H9 (cell line): ENCODE results near the gene ARAP1. TPM values are rescaled to one million over a fixed set of nuclear protein-coding genes. Genes with fewer than 3 reads are reported as not detected.

Experiments
- DNase-seq: peaks from one replicate; pipeline ENCODE4 v3.0.0-alpha.2; 2017
- H2AFZ ChIP-seq: one replicate; pipeline ENCODE4 v1.6.1; 2013; ENCODE audit warnings: mild to moderate bottlenecking, low read length, control low read depth, moderate library complexity
- H2AK5ac ChIP-seq: 2 replicates; pipeline ENCODE4 v1.6.1; 2013; ENCODE audit warnings: low read length, control low read depth, mixed read lengths; ENCODE audit not compliant: insufficient read length
- H2BK120ac ChIP-seq: one replicate; pipeline ENCODE4 v1.6.1; 2013; ENCODE audit warnings: low read depth, mild to moderate bottlenecking, low read length, control low read depth, inconsistent platforms; ENCODE audit not compliant: poor library complexity, severe bottlenecking
- H2BK12ac ChIP-seq: 2 replicates; pipeline ENCODE4 v1.6.1; 2013; ENCODE audit warnings: low read length, control low read depth, mixed read lengths, low read depth; ENCODE audit not compliant: insufficient read length
- H2BK15ac ChIP-seq: 2 replicates; pipeline ENCODE4 v1.6.1; 2013; ENCODE audit warnings: low read depth, low read length, control low read depth
- H2BK20ac ChIP-seq: one replicate; pipeline ENCODE4 v1.6.1; 2013; ENCODE audit warnings: low read depth, mild to moderate bottlenecking, low read length, control low read depth, inconsistent platforms; ENCODE audit not compliant: poor library complexity, severe bottlenecking
- H2BK5ac ChIP-seq: 2 replicates; pipeline ENCODE4 v1.6.1; 2013; ENCODE audit warnings: low read length, control low read depth, mixed read lengths; ENCODE audit not compliant: insufficient read length
- H3K14ac ChIP-seq: 2 replicates; pipeline ENCODE4 v1.6.1; 2013; ENCODE audit warnings: low read length, control low read depth; ENCODE audit not compliant: insufficient read depth
- H3K18ac ChIP-seq: 2 replicates; pipeline ENCODE4 v1.6.1; 2013; ENCODE audit warnings: low read depth, mild to moderate bottlenecking, mixed read lengths, low read length, control low read depth; ENCODE audit not compliant: insufficient read length
- H3K23ac ChIP-seq: 2 replicates; pipeline ENCODE4 v1.6.1; 2013; ENCODE audit warnings: low read length, control low read depth, mixed read lengths, low read depth; ENCODE audit not compliant: insufficient read length
- H3K23me2 ChIP-seq: 2 replicates; pipeline ENCODE4 v1.6.1; 2013; ENCODE audit warnings: low read depth, mild to moderate bottlenecking, mixed read lengths, low read length, control low read depth; ENCODE audit not compliant: insufficient read length, poor library complexity, severe bottlenecking
- H3K27ac ChIP-seq: 2 replicates; pipeline ENCODE4 v1.5.1; 2013; ENCODE audit warnings: low read length, control low read depth, mixed read lengths, low read depth; ENCODE audit not compliant: insufficient read length
- H3K27me3 ChIP-seq: 2 replicates; pipeline ENCODE4 v1.6.1; 2013; ENCODE audit warnings: low read length, control low read depth, inconsistent platforms; ENCODE audit not compliant: insufficient read depth
- H3K4ac ChIP-seq: 2 replicates; pipeline ENCODE4 v1.6.1; 2013; ENCODE audit warnings: low read depth, mild to moderate bottlenecking, control low read depth, inconsistent platforms, low read length, moderate library complexity
- H3K4me1 ChIP-seq: 2 replicates; pipeline ENCODE4 v1.6.1; 2013; ENCODE audit warnings: low read length, control low read depth, inconsistent platforms; ENCODE audit not compliant: insufficient read depth
- H3K4me2 ChIP-seq: 2 replicates; pipeline ENCODE4 v1.6.1; 2013; ENCODE audit warnings: low read length, control low read depth, mixed read lengths; ENCODE audit not compliant: insufficient read length, insufficient read depth
- H3K56ac ChIP-seq: 2 replicates; pipeline ENCODE4 v1.6.1; 2013; ENCODE audit warnings: low read depth, mild to moderate bottlenecking, mixed read lengths, low read length, control low read depth; ENCODE audit not compliant: insufficient read length
- H3K79me1 ChIP-seq: 2 replicates; pipeline ENCODE4 v1.6.1; 2013; ENCODE audit warnings: low read depth, mild to moderate bottlenecking, moderate library complexity, low read length, control low read depth, inconsistent platforms; ENCODE audit not compliant: insufficient read depth, poor library complexity, severe bottlenecking
- H3K79me2 ChIP-seq: 2 replicates; pipeline ENCODE4 v1.6.1; 2013; ENCODE audit warnings: low read length, control low read depth, inconsistent platforms; ENCODE audit not compliant: insufficient read depth
- H3K9ac ChIP-seq: 2 replicates; pipeline ENCODE4 v1.6.1; 2013; ENCODE audit warnings: low read length, control low read depth, mixed read lengths; ENCODE audit not compliant: insufficient read length; ENCODE audit errors: extremely low read depth
- H3K9me3 ChIP-seq: one replicate; pipeline ENCODE4 v1.6.1; 2013; ENCODE audit warnings: low read depth, low read length, inconsistent platforms; ENCODE audit not compliant: control insufficient read depth
- H3T11ph ChIP-seq: one replicate; pipeline ENCODE4 v1.6.1; 2013; ENCODE audit warnings: mild to moderate bottlenecking, low read length, control low read depth, inconsistent platforms
- H4K20me1 ChIP-seq: one replicate; pipeline ENCODE4 v1.6.1; 2013; ENCODE audit not compliant: control insufficient read depth, insufficient read length, insufficient read depth
- H4K5ac ChIP-seq: 2 replicates; pipeline ENCODE4 v1.6.1; 2013; ENCODE audit warnings: low read depth, mild to moderate bottlenecking, mixed read lengths, low read length, control low read depth; ENCODE audit not compliant: insufficient read length
- H4K8ac ChIP-seq: replicated peaks from 2 replicates; pipeline ENCODE4 v1.6.1; 2013; ENCODE audit warnings: low read length, control low read depth, mixed read lengths, low read depth; ENCODE audit not compliant: insufficient read length
- H4K91ac ChIP-seq: 2 replicates; pipeline ENCODE4 v1.6.1; 2013; ENCODE audit warnings: low read depth, mild to moderate bottlenecking, moderate library complexity, mixed read lengths, low read length, control low read depth; ENCODE audit not compliant: insufficient read length
- H3K27ac Mint-ChIP-seq, 3 experiments: 2 replicates in 2 of 3; 3 replicates in 1 of 3; pipeline ENCODE4 v1.8.0; 2020 to 2021; ENCODE audit warnings: mixed read lengths in 3 of 3, mild to moderate bottlenecking in 1 of 3, moderate library complexity in 1 of 3
- H3K27me3 Mint-ChIP-seq: 2 replicates; pipeline ENCODE4 v1.8.0; 2021; ENCODE audit warnings: low read depth, mild to moderate bottlenecking, moderate library complexity, mixed read lengths
- H3K36me3 Mint-ChIP-seq, 3 experiments: 2 replicates in 2 of 3; 3 replicates in 1 of 3; pipeline ENCODE4 v1.8.0; 2020 to 2021; ENCODE audit warnings: low read depth in 3 of 3, mixed read lengths in 3 of 3; ENCODE audit not compliant: insufficient read depth in 1 of 3
- H3K4me1 Mint-ChIP-seq, 2 experiments: 2 replicates each; pipeline ENCODE4 v1.8.0; 2020; ENCODE audit warnings: mixed read lengths in 2 of 2
- H3K4me3 Mint-ChIP-seq, 2 experiments: 2 replicates in 1 of 2; 3 replicates in 1 of 2; pipeline ENCODE4 v1.8.0; 2020 to 2021; ENCODE audit warnings: mild to moderate bottlenecking in 2 of 2, mixed read lengths in 2 of 2, moderate library complexity in 1 of 2
- H3K9me3 Mint-ChIP-seq, 2 experiments: 2 replicates in 1 of 2; 3 replicates in 1 of 2; pipeline ENCODE4 v1.8.0; 2020; ENCODE audit warnings: mild to moderate bottlenecking in 2 of 2, mixed read lengths in 2 of 2, moderate library complexity in 1 of 2
- CTCF ChIP-seq: fragments of 200-600 bp; sonication (generic); conservative IDR thresholded peaks from 3 replicates; pipeline ENCODE4 v1.8.0; 2021; ENCODE audit warnings: antibody characterized with exemption, mild to moderate bottlenecking
- WGBS: extraction: QIAGEN DNeasy Blood & Tissue Kit; methylation state at CpG from one replicate; pipeline ENCODE4 v1.1.7; 2013; ENCODE audit warnings: missing lambda C conversion rate, low lambda C conversion rate, mixed read lengths; ENCODE audit not compliant: insufficient read length; ENCODE audit errors: extremely low coverage; 5-methylcytosine and 5-hydroxymethylcytosine counted together
- total RNA-seq: library from RNA; stranded (reverse); gene quantifications from 2 replicates; pipeline ENCODE4 v1.2.1, GENCODE V29; 2021

ARAP1 gene
- total RNA-seq, 1 experiment from 2014 or later, result 59.4 TPM

GRCh38 chr11:72662036-72662435, 90.2 kb downstream of the ARAP1 start:
- Histone ChIP-seq H4K5ac (no peak overlapping the region), H3K4me1 (no peaks in the 10 kb centered on the region), H4K20me1 (no peaks in the 10 kb centered on the region), H2BK15ac (no peak overlapping the region), H2BK120ac (no peak overlapping the region), H3K18ac (no peak overlapping the region), H3K14ac (no peak overlapping the region), H3K4ac (no peak overlapping the region), H3K79me1 (no peaks in the 10 kb centered on the region), H3K4me2 (no peak overlapping the region), H3T11ph (no peak overlapping the region), H3K23ac (no peak overlapping the region), H3K56ac (no peak overlapping the region), H4K8ac (no peak overlapping the region), H4K91ac (no peak overlapping the region), H2AFZ (no peak overlapping the region), H3K9me3 (no peaks in the 10 kb centered on the region), H2BK20ac (no peak overlapping the region), H3K9ac (no peak overlapping the region), H2BK5ac (no peak overlapping the region), H2BK12ac (no peak overlapping the region), H3K27me3 (no peaks in the 10 kb centered on the region), H2AK5ac (no peak overlapping the region), H3K27ac (no peak overlapping the region), H3K79me2 (no peaks in the 10 kb centered on the region), H3K23me2 (no peaks in the 10 kb centered on the region)
- no peak for DNase-seq
- Mint-ChIP-seq H3K9me3 (peaks cover 0 to 1% of the 10 kb centered on the region in 2 experiments; a peak in 3 of 5 replicates), H3K27me3 (peaks cover 21% of the 10 kb centered on the region), H3K36me3 (peaks cover 0 to under 1% (median under 1%) of the 10 kb centered on the region in 3 experiments; a peak in 4 of 7 replicates), H3K4me3 (no peak overlapping the region), H3K4me1 (peaks cover 7 to 47% of the 10 kb centered on the region in 2 experiments), H3K27ac (no peak overlapping the region)
- no CpG with 5 or more reads among the region's 5 CpGs for WGBS
- TF ChIP-seq CTCF, result no peak
